GM18526 (cell line): ENCODE measurements around the gene SLC24A4.

Source experiments
- POLR2A ChIP-seq: IDR thresholded peaks from 3 replicates; pipeline ENCODE4 v1.6.1; 2011; ENCODE audit not compliant: insufficient read length; ENCODE audit errors: extremely low read depth

The SLC24A4 gene

DNA sequence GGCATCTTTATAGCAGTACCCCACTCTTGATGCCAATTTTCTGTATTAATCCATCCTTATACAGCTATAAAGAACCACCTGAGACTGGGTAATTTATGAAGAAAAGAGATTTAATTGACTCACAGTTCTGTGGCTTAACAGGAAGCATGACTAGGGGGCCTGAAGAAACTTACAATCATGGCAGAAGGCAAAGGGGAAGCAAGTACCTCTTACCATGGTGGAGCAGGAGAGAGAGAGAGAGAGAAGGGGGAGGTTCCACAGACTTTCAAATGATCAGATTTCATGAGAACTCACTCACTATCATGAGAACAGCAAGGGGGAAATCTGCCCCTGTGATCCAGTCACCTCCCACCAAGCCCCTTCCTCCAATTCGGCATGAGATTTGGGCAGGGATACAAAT lies 84.4 kb downstream of the SLC24A4 start:
- TF ChIP-seq POLR2A = no peak

DNA sequence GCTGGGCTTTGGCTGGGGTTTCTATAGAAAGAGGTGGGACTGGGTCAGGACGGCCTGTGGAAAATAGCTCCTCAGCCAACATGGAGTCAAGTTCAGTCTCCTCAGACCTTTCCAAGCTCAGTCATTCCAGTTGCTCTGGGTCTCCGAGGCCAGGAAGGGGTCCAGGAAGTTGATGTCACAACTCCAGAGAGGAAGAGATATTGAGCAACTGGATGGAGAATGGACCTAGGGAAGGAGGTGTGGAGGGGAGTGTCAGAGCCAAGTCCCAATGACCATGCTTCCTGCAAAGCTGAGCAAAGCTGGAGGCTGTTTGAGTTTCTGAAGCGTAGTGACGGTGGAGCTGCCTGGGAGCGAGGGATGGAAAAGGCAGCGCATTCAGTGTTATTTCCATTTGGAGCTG lies 86.1 kb downstream of the SLC24A4 start:
- TF ChIP-seq POLR2A = no peak

DNA sequence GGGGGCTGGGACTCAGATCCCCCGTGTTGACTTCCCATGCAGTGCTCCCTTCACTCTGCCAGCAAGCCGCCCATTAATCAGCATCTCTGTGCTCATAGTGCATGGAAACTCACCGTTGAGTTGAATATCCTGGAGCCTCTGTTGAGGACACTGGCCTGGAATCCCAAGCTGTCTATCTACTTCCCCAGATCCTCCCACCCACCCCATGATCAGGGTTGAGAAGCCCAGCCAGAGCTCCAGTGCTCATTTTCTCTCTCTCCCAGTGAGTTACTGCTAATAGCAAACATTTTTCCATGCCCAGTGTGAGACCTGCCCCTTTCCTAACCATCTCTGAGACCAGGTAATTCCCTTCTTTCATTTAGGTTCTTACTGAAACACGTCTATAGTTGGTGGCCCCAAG lies 88.2 kb downstream of the SLC24A4 start:
- no peak for TF ChIP-seq POLR2A

DNA sequence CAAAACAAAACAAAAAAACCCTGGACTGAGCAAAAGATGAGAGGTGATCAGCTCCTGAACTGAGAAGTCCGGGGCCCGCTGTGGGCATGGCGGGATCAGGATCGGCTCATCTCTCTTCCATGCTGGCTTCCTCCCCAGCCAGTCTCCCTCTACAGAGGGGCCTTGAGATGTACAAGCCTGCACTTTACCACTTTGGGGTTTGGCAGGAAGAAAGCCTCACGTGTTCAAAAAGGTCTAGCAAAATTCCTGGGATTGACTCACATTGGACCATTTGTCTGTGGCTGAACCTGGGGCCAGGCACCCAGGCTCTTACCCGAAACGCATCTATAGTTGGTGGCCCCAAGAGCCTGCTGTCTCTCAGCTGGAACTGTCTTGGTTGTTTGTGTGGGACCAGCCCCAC lies 89.0 kb downstream of the SLC24A4 start:
- no peak for TF ChIP-seq POLR2A

DNA sequence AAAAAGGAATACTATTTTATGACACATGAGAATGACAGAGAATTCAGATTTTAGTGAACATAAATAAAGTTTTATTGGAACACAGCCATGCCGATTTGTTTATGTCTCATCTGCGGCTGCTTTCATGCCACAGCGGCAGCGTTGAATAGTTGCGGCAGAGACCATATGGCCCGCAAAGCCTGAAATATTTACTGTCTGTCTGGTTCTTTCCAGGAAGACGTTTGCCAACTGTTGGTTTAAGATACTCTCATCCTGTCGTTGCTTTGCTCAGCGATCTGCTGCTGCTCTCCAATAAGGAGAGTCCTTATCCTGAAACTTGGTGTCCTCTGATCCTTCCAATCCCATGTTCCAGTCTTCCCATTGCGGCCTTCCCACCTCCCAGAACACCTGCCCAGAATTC lies 89.9 kb downstream of the SLC24A4 start:
- TF ChIP-seq POLR2A = no peak

DNA sequence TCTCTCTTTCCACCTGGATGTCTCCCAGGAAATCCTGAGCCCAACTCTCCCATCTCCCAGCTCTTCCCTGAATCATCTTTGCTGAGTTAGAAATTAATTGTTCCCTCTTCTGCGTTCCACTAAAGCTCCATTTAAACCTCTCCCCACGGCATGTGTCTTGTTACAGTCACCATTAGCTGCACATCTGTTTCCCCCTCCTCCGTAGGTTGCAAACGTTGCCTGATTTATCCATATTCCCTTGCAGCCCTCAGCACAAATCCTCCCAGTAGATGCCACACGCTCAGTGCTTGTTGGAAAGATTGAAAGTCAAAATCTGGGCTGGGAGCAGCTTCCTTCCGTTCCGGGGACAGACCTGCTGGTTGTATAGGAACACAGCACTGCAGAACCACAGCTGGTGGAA lies 90.4 kb downstream of the SLC24A4 start:
- no peak for TF ChIP-seq POLR2A

GRCh38 chr14:92414690-92415445 lies 91.9 kb downstream of the SLC24A4 start:
- no peak for TF ChIP-seq POLR2A

GRCh38 chr14:92415969-92416368 lies 93.0 kb downstream of the SLC24A4 start:
- no peak for TF ChIP-seq POLR2A

DNA sequence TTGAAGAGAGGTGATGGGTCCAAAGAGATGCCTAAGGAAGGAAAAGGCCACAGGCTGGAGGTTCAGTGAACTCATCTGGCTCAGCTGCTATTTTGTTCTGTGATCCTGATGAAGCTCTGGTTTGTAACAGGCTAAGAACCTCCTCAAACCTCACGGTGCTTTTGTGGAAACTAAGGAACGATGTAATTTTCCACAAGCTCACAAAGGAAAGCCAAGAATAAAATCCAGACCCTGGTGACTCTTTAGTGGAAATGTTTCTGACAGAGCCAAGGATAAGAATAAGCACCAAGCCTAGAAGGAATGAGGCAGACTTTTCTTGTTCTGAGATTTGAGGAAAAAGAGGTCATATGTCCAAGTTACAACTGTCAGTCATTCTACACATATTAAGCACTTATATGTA lies 93.6 kb downstream of the SLC24A4 start:
- no peak for TF ChIP-seq POLR2A

DNA sequence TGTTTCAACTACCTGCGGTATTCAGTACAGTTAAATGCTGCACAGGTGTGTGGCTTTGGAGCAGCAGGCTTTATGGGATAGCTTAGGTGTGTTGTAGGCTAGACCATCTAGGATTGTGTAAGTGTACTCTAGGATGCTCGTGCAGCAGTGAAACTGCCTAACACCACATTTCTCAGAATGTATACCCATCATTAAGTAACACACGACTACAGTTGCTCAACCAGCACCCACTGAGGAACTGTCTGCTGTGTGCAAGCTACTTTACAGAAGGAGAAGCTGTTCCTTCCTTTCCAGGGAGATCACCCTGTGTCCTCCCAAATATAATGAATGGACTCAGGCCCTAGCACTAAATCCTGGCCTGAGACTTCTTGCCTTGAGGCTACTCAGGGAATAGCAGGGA lies 94.8 kb downstream of the SLC24A4 start:
- no peak for TF ChIP-seq POLR2A

GRCh38 chr14:92421751-92422150 lies 98.8 kb downstream of the SLC24A4 start:
- TF ChIP-seq POLR2A = no peak

DNA sequence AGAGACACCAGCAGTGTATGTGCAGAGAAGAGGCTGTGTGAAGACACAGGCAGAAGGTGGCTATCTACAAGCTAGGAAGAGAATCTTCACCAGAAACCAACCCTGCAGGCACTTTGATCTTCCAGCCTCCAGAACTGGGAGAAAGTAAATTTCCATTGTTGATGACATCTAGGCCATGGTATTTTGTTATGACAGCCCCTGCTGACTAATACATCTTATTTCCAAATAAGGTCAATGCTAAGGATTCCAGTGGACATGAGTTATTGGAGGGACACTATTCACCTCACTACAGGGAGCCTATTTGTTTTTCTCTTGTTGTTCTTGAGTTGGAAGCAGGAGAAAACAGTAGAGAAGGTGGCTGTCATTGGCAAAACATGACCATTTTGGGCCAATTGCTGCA lies 102.1 kb downstream of the SLC24A4 start:
- no peak for TF ChIP-seq POLR2A

DNA sequence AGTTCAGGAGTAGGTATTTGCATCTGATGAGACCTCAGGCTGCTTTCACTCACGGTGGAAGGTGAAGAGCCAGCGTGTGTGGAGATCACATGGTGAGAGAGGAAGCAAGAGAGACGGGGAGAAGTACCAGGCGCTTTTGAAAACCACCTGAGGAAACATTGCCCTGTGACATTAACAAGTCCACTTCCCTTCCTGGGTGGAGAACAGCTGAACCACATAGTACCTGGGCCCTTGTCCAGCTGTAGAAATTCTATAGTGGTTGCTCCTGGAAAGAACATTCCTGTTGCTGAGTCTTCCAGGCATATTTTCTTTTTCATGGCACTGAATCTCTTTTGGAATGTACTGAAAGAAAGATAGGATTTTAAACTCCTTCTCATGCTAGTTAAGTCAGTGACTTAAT lies 103.3 kb downstream of the SLC24A4 start:
- no peak for TF ChIP-seq POLR2A

DNA sequence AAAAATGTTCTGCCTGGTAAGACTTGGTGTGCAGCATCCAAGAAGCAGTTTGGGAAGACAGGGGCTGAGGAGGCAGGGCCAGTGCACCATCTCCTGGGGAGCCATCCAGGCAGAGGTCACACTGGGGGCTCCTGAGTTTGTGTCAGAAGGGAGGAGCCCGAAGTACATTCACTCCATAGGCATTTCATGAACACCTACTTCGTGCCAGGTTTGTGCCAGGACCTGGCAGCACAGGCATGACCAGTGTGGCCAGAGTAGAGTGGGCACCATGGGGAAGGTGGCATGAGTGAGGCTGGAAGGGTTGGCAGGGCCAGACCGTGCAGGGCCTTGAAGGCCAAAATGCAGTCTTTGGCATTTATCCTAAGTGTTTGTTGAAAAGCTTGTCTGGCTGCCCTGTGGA lies 104.1 kb downstream of the SLC24A4 start:
- TF ChIP-seq POLR2A = no peak

DNA sequence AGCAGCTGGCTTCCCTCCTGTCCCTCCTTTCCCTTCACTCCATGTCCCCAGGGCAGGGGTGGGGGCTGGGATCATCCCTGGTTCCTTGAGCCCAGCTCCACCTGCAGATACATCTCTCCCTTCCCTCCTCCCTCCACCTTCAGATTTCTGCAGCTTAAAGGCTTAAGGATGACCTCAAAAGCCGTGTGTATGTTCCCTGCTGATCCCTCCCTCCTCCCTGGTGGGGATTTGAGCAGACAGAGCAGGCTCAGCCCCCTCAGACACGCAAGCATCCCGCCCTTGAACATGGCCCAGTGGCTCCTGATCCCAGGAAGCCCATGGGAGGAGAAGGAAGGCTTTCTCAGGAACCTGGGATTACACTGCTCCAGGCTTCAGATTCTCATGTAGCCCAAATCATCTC lies 107.7 kb downstream of the SLC24A4 start:
- TF ChIP-seq POLR2A = no peak

- TF ChIP-seq POLR2A = no peak
Observed at GRCh38 chr14:92431199-92431725, 108.3 kb downstream of the SLC24A4 start.

GRCh38 chr14:92433407-92433806 lies 110.4 kb downstream of the SLC24A4 start:
- TF ChIP-seq POLR2A = no peak
